HL-60 (cell line): Measurements from ENCODE around the gene CNTN5.

Source experiments
- DNase-seq, 2 experiments: peaks; one replicate each; pipeline ENCODE4 v3.0.0-alpha.2; 2010 to 2020; ENCODE audit warnings: low read depth in 1 of 2, low spot score in 1 of 2
- H3K27ac ChIP-seq: fragments of 250-450 bp; sonication (Bioruptor Pico); replicated peaks from 2 replicates; pipeline ENCODE4 v1.5.1; 2020; ENCODE audit warnings: mild to moderate bottlenecking, moderate library complexity
- H3K27me3 ChIP-seq: fragments of 250-450 bp; sonication (Bioruptor Pico); 2 replicates; pipeline ENCODE4 v1.5.1; 2021; ENCODE audit warnings: mild to moderate bottlenecking, moderate library complexity; ENCODE audit not compliant: insufficient read depth, poor library complexity, severe bottlenecking
- H3K4me3 ChIP-seq: replicated peaks from 2 replicates; pipeline ENCODE4 v1.5.1; 2011; ENCODE audit warnings: mild to moderate bottlenecking, control low read depth, low read length; ENCODE audit not compliant: insufficient read depth
- GABPA ChIP-seq: IDR thresholded peaks from 2 replicates; pipeline ENCODE4 v1.6.1; 2012; ENCODE audit warnings: low read depth
- POLR2AphosphoS5 ChIP-seq: IDR thresholded peaks from 2 replicates; pipeline ENCODE4 v1.6.1; 2012; ENCODE audit warnings: low read depth
- SPI1 ChIP-seq: IDR thresholded peaks from 2 replicates; pipeline ENCODE4 v1.6.1; 2012; ENCODE audit warnings: low read depth, mild to moderate bottlenecking, borderline replicate concordance
- TF ChIP-seq, protein P1 (sequence below): IDR thresholded peaks from 2 replicates; pipeline ENCODE4 v1.6.1; 2012; ENCODE audit warnings: low read depth; ENCODE audit not compliant: insufficient replicate concordance
- TF ChIP-seq, protein P2 (sequence below): IDR thresholded peaks from one replicate; pipeline ENCODE4 v1.5.1; 2011; ENCODE audit warnings: low read length, control low read depth, inconsistent platforms; ENCODE audit not compliant: insufficient read depth

The CNTN5 gene

DNA sequence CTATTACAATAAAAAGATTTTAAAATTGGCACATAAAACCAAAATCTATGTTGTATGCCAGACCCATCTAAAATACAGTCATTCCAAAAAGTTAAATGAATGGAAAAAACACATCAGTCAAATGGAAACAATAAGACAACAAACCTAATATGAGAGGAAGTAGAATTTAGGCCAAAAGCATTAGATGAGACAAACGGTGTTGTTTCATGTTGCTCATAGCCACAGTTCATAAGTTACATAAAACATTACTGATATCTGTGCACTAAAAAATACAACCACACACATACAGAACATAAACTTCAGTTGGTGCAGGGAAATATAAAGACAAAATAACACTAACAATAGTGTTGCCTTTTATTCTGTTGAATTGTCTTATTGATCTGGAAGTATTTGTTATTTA, 661.9 kb downstream of the CNTN5 start:
- Histone ChIP-seq H3K4me3 (no peak overlapping the region), H3K27me3 (no peaks in the 10 kb centered on the region), H3K27ac (no peak overlapping the region)
- no peak for DNase-seq
- TF ChIP-seq SPI1, result no peak
- no peak for TF ChIP-seq GABPA
- no peak for TF ChIP-seq POLR2AphosphoS5
- TF ChIP-seq, protein P1, sequence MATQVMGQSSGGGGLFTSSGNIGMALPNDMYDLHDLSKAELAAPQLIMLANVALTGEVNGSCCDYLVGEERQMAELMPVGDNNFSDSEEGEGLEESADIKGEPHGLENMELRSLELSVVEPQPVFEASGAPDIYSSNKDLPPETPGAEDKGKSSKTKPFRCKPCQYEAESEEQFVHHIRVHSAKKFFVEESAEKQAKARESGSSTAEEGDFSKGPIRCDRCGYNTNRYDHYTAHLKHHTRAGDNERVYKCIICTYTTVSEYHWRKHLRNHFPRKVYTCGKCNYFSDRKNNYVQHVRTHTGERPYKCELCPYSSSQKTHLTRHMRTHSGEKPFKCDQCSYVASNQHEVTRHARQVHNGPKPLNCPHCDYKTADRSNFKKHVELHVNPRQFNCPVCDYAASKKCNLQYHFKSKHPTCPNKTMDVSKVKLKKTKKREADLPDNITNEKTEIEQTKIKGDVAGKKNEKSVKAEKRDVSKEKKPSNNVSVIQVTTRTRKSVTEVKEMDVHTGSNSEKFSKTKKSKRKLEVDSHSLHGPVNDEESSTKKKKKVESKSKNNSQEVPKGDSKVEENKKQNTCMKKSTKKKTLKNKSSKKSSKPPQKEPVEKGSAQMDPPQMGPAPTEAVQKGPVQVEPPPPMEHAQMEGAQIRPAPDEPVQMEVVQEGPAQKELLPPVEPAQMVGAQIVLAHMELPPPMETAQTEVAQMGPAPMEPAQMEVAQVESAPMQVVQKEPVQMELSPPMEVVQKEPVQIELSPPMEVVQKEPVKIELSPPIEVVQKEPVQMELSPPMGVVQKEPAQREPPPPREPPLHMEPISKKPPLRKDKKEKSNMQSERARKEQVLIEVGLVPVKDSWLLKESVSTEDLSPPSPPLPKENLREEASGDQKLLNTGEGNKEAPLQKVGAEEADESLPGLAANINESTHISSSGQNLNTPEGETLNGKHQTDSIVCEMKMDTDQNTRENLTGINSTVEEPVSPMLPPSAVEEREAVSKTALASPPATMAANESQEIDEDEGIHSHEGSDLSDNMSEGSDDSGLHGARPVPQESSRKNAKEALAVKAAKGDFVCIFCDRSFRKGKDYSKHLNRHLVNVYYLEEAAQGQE, result no peak
- TF ChIP-seq, protein P2, sequence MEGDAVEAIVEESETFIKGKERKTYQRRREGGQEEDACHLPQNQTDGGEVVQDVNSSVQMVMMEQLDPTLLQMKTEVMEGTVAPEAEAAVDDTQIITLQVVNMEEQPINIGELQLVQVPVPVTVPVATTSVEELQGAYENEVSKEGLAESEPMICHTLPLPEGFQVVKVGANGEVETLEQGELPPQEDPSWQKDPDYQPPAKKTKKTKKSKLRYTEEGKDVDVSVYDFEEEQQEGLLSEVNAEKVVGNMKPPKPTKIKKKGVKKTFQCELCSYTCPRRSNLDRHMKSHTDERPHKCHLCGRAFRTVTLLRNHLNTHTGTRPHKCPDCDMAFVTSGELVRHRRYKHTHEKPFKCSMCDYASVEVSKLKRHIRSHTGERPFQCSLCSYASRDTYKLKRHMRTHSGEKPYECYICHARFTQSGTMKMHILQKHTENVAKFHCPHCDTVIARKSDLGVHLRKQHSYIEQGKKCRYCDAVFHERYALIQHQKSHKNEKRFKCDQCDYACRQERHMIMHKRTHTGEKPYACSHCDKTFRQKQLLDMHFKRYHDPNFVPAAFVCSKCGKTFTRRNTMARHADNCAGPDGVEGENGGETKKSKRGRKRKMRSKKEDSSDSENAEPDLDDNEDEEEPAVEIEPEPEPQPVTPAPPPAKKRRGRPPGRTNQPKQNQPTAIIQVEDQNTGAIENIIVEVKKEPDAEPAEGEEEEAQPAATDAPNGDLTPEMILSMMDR, result no peak

DNA sequence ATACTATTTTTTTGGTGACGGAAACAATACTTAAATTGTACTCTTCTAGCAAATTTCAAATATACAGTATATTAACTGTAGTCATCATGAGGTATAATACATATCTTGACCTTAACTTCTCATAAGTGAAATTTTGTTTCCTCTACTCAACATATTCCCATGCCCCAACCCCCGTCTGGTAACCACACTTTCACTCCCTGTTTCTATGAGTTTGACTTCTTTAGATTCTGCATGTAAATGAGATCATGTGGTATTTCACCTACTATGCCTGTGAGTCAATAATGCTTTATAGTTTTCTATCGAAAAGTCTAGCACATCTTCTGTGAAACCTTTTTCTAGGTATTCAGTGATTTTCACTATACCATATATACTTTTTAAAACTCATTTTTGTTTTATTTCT, 663.2 kb downstream of the CNTN5 start:
- Histone ChIP-seq H3K4me3 (no peak overlapping the region), H3K27ac (no peak overlapping the region), H3K27me3 (no peaks in the 10 kb centered on the region)
- TF ChIP-seq, protein P2, result no peak
- TF ChIP-seq, protein P1, result no peak
- TF ChIP-seq SPI1 (no peak), GABPA (no peak), POLR2AphosphoS5 (no peak)
- no peak for DNase-seq

DNA sequence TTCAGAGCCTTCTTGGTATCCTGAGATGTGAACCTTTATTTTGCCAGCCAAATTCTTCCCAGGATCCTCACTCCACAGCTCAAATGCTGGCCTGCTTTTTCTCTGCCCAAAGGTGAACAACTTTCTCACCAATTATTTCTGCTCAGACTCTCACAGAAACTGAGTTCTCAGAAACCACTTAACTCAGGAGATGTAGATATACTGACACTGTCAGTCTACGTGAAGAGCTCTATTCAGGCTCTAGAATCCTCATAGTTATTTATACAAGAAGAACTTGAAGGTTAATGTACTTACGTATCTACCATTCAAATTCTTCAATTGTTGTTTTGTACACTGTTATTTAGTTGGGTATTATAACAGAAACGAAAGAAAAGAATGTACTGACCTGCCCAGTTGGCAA, 666.1 kb downstream of the CNTN5 start:
- H3K27ac ChIP-seq, result no peak overlapping the region
- TF ChIP-seq POLR2AphosphoS5, result no peak
- TF ChIP-seq, protein P2, result no peak
- no peak for DNase-seq
- no peak overlapping the region for H3K4me3 ChIP-seq
- H3K27me3 ChIP-seq, result no peaks in the 10 kb centered on the region

DNA sequence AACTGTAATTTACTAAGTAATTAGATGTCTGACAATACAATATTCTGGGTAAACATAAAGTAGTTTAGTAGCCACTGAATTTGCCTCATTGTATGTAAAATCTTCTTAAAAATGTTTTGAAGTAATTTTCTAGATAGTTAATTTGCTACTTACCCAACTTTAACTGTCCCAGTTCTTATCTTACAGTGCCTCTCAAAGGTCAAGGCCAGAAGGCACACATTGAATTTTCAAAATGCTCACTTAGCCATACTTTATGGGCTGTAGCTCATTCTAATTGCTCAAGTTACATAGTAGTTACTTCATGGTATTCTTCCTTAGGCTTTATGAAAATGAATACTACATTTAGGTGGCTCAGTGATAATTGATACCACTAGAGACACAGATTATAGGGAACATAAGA, 666.6 kb downstream of the CNTN5 start:
- TF ChIP-seq, protein P1, result no peak
- TF ChIP-seq, protein P2, result no peak
- TF ChIP-seq POLR2AphosphoS5, result no peak
- TF ChIP-seq SPI1, result no peak
- no peak for TF ChIP-seq GABPA

More for the DNA sequence above, 666.6 kb downstream of the CNTN5 start:
- H3K27ac ChIP-seq, result no peak overlapping the region
- DNase-seq, result no peak
- H3K4me3 ChIP-seq, result no peak overlapping the region
- no peaks in the 10 kb centered on the region for H3K27me3 ChIP-seq
